ENCODE results near the gene SLC13A3. TPM values are rescaled to one million over a fixed set of nuclear protein-coding genes. Genes with fewer than 3 reads are reported as not detected.

SLC13A3 gene
- total RNA-seq, 1 experiment from 2014 or later, result 17.5 TPM

DNA sequence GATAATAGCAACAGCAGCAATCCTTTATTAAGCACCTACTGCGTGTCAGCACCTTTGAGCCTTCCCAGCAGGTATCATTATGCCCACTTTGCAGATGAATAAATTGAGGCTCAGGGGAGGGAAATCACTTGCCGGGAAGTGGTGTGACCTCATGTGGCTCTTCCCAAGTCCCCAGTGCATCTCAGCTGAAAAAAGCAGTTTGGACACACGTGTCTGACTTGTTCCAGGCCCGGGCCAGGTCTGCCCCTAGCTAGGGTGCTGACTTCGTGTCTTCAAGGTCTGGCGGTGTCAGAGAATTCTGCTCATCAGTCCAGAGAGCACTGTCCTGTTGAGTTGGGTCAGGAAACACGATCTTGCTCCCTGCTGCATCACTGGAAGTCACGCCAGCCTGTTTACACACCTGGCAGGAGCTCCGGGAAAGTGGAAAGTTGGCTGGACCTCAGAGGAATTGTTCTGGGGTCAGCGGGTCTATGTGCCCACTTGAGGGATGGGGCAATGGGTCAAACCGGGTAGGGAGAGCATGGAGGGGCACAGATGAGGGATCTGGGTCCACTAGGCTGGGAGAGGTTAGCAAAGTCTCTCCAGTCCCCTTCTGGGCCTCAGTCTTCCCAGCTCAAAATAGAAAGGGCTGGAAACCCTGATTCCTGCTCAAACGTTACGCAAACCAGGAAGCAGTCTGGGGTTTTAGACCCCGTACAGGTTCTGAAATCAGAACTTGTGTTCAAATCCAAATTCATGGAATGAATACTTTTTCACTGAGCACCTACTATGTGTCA lies 10.5 kb downstream of the SLC13A3 start:
- no peak overlapping the region for H2AFZ ChIP-seq (ENCODE audit: low read length)
- no peak overlapping the region for H4K91ac ChIP-seq (ENCODE audit: insufficient read length, low read depth, low read length)
- no peak overlapping the region for H2AK5ac ChIP-seq (ENCODE audit: insufficient read length, low read length)
- H2BK5ac ChIP-seq (ENCODE audit: insufficient read length, low read length), result no peak overlapping the region
- no peak overlapping the region for H2BK120ac ChIP-seq (ENCODE audit: low read depth, low read length, poor library complexity, severe bottlenecking)
- H3K27me3 Mint-ChIP-seq (ENCODE audit: low read depth), result peaks cover under 1% of the 10 kb centered on the region; the same call in 1 of the 2 replicates
- no peak overlapping the region for H2BK20ac ChIP-seq (ENCODE audit: low read depth, low read length, poor library complexity, severe bottlenecking)
- no peak for TF ChIP-seq CTCF (conservative IDR thresholded peaks at IDR 0.05)
- no peaks in the 10 kb centered on the region for H3K79me2 ChIP-seq (ENCODE audit: insufficient read depth, low read length)
- no peak overlapping the region for H3K4me2 ChIP-seq (ENCODE audit: insufficient read depth, insufficient read length, low read length)
- H3T11ph ChIP-seq (ENCODE audit: low read length), result no peak overlapping the region
- H2BK15ac ChIP-seq (ENCODE audit: low read depth, low read length), result no peak overlapping the region
- WGBS (ENCODE audit: extremely low coverage, insufficient read length, low lambda C conversion rate), result no CpG with 5 or more reads among the region's 14 CpGs
- H3K18ac ChIP-seq (ENCODE audit: insufficient read length, low read depth, low read length), result no peak overlapping the region
- H4K8ac ChIP-seq (replicated peaks; ENCODE audit: insufficient read length, low read depth, low read length), result no peak overlapping the region
- no peak overlapping the region for H3K9ac ChIP-seq (ENCODE audit: extremely low read depth, insufficient read length, low read length)
- DNase-seq, result no peak
- H3K27ac ChIP-seq (ENCODE audit: insufficient read length, low read depth, low read length), result no peak overlapping the region
- H3K9me3 ChIP-seq (ENCODE audit: control insufficient read depth, low read depth, low read length), result no peaks in the 10 kb centered on the region
- H3K23ac ChIP-seq (ENCODE audit: insufficient read length, low read depth, low read length), result no peak overlapping the region
- H3K14ac ChIP-seq (ENCODE audit: insufficient read depth, low read length), result no peak overlapping the region
- H3K23me2 ChIP-seq (ENCODE audit: insufficient read length, low read depth, low read length, poor library complexity, severe bottlenecking), result no peaks in the 10 kb centered on the region
- peak overlapping the region; percentile 22 to 66 (median 39); a peak in 3 of 7 replicates for H3K27ac Mint-ChIP-seq
- no peaks in the 10 kb centered on the region; a peak in 1 of 5 replicates for H3K9me3 Mint-ChIP-seq
- H3K4me1 ChIP-seq (ENCODE audit: insufficient read depth, low read length), result no peaks in the 10 kb centered on the region
- H3K4me1 Mint-ChIP-seq, result peaks cover 36 to 41% of the 10 kb centered on the region in 2 experiments
- H3K4ac ChIP-seq (ENCODE audit: low read depth, low read length), result no peak overlapping the region
- H2BK12ac ChIP-seq (ENCODE audit: insufficient read length, low read depth, low read length), result no peak overlapping the region
- no peaks in the 10 kb centered on the region for H3K27me3 ChIP-seq (ENCODE audit: insufficient read depth, low read length)
- peaks cover 3% of the 10 kb centered on the region for H4K20me1 ChIP-seq (ENCODE audit: control insufficient read depth, insufficient read depth, insufficient read length)
- peaks cover 0 to 11% (median 0%) of the 10 kb centered on the region in 3 experiments; a peak in 3 of 7 replicates for H3K36me3 Mint-ChIP-seq (ENCODE audit: insufficient read depth in 1 of 3, low read depth in 3 of 3)
- H3K56ac ChIP-seq (ENCODE audit: insufficient read length, low read depth, low read length), result no peak overlapping the region
- no peak overlapping the region for H4K5ac ChIP-seq (ENCODE audit: insufficient read length, low read depth, low read length)
- H3K4me3 Mint-ChIP-seq, result no peak overlapping the region
- no peaks in the 10 kb centered on the region for H3K79me1 ChIP-seq (ENCODE audit: insufficient read depth, low read depth, low read length, poor library complexity, severe bottlenecking)

Measured in H9 (cell line).